T-helper 22 cell (primary cell): ENCODE measurements around the gene RICTOR.

Experiments used
- DNase-seq: peaks from one replicate; pipeline ENCODE4 v3.0.0-alpha.2; 2020; ENCODE audit warnings: low read depth

RICTOR gene, protein sequence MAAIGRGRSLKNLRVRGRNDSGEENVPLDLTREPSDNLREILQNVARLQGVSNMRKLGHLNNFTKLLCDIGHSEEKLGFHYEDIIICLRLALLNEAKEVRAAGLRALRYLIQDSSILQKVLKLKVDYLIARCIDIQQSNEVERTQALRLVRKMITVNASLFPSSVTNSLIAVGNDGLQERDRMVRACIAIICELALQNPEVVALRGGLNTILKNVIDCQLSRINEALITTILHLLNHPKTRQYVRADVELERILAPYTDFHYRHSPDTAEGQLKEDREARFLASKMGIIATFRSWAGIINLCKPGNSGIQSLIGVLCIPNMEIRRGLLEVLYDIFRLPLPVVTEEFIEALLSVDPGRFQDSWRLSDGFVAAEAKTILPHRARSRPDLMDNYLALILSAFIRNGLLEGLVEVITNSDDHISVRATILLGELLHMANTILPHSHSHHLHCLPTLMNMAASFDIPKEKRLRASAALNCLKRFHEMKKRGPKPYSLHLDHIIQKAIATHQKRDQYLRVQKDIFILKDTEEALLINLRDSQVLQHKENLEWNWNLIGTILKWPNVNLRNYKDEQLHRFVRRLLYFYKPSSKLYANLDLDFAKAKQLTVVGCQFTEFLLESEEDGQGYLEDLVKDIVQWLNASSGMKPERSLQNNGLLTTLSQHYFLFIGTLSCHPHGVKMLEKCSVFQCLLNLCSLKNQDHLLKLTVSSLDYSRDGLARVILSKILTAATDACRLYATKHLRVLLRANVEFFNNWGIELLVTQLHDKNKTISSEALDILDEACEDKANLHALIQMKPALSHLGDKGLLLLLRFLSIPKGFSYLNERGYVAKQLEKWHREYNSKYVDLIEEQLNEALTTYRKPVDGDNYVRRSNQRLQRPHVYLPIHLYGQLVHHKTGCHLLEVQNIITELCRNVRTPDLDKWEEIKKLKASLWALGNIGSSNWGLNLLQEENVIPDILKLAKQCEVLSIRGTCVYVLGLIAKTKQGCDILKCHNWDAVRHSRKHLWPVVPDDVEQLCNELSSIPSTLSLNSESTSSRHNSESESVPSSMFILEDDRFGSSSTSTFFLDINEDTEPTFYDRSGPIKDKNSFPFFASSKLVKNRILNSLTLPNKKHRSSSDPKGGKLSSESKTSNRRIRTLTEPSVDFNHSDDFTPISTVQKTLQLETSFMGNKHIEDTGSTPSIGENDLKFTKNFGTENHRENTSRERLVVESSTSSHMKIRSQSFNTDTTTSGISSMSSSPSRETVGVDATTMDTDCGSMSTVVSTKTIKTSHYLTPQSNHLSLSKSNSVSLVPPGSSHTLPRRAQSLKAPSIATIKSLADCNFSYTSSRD (N-terminal part only)

DNA sequence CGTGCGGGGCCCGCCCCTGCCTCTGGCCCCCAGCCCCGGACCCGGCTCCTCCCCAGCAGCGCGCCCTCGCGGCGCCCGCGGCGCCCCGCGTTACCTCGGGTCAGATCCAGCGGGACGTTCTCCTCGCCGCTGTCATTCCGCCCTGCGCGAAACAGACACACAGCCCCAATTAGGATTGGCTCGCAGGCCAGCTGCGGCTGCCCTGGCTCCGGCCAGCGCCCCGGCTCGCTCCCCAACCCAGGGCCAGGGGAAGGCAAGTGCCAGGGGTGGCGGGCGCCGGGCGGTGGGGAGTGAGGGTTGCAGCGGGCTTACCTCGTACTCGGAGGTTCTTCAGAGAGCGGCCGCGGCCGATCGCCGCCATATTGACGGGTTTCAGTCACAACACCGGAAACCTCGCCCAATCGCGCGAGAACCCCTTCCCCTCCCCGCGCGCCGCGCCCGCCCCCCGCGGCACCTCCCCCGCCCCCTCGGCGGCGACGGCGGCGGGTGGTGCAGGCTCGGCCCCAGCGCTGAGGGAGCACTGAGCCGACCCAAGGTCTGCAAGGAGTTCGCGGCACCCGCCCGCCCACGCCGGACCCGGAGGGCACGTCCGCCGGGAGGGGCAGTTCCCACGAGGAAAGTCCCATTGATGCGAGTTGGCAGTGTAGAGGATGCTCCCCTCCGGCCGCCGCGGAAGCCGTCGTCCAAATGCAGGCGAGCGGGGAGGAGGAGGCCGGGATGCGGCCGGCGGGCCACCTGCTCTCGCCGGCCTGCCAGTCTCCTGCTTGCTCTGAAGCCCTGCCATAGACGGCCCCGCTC, at the start of gene RICTOR:
Gene RICTOR, minus strand, starts transcription at position 383 of the 798 bp plus-strand sequence. Its CDS starts 22 bp downstream, at position 361.
- DNase-seq = peak; percentile 79

DNA sequence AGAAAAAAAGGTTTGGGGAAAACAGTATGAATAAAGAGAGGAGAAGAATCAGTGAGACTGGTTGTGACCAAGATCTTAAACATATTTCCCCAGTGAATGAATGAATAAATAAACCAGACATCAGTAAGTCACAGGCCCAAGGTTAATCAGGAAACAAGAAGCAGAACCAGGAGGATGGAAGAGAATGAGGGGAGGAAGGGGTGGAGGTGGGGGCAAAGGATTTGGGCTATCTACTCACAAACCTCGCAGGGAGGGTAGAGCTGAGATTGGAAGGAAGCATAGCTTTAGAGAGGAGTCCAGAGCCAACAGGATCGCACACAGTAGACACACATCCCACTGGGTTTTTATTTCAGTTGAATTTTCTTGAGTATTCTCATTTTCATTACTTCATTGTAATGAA, 47.7 kb upstream of the RICTOR start:
- no peak for DNase-seq

DNA sequence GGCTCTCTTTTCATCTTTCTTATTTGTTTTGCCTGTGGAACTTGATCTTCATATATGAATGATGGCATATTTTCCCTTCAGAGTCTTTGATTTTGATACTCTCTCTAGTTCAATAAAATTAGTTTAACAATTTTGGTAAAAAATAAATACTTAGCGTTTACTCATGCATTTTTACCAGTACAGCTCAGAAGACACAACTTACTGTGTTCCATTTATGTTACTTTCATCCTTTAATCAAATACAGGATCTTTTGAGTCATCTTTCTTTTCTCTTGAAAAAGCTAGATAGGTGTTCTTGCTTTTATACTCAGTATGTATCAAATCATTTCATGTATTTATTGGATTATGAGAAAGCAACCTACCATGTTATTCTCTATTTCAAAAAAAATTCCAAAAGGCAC, 47.1 kb upstream of the RICTOR start:
- DNase-seq = no peak

GRCh38 chr5:39120052-39120420, 45.8 kb upstream of the RICTOR start:
- no peak for DNase-seq

- DNase-seq = no peak
Observed at GRCh38 chr5:39119404-39120051, 45.3 kb upstream of the RICTOR start.

DNA sequence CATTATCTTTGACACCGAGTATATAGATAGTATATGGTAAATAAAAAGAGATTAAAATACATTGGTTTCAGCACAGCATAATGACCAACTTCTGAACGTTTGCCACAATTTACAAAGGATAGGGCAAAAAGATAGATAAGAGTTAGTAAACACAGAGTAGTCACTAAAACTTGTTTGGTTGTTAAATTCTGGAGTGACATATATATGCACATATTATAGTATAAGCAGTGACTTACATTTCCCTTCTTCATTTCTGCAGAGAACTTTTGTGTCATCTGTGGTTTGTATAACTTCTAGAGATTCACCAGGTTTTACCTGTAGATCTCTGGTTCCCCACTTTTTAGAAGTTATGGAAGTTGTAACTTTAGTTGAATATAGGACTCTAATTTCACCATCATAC, 44.4 kb upstream of the RICTOR start:
- DNase-seq = no peak

DNA sequence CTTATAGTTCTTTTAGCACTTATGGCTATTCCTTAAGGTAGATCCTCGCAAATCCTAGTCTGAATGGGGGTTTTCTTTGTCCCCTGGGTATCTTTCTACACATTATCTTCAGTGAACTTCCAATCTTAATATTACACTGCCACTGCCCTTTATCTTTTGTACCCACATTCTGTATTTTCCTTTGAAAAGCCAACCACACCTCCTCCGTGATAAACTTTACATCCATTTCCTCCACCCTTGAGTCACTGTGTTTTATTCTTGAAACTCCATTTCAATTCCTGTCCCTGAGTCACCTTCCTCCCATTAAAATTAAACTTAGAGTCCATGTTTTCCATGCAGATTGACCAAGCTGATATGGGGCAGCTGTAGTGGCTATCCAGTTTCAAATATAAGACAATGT, 43.2 kb upstream of the RICTOR start:
- DNase-seq = no peak

DNA sequence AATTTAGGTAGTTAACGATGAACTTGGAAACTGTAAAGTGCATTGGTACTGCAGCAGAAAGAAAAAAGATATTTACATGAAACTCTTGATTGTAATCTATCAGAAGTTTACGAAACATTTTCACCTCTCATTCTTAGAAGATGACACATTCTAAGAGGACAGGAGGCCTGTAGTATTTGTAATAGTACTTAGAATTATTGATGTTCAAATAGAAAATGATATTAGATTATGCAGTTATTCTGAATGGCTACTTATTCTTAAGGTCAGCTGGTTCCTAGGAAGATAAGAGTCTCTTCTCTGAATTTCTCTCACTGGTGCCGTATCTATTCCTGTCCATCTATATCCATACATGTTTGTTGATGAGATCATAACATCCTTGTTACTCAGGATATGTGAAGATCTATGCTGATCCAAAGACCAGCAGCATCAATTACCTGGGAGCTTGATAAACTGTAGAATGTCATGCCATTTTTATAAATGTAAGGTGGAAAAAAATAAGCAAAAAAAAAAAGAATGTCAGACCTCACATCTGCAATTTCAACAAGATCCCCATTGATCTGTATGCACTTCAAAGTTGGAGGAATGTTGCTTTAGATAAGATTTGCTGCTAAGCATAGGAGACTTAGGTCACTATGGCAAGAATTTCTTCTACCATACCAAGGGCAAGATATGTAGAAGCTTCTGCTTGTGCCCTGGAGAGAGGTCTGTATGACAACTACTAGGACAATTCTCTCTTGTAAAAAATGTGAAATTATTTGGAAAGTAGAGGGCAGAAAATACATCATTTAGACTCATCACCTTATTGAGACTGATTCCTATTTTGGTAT, 42.4 kb upstream of the RICTOR start:
- DNase-seq = no peak

DNA sequence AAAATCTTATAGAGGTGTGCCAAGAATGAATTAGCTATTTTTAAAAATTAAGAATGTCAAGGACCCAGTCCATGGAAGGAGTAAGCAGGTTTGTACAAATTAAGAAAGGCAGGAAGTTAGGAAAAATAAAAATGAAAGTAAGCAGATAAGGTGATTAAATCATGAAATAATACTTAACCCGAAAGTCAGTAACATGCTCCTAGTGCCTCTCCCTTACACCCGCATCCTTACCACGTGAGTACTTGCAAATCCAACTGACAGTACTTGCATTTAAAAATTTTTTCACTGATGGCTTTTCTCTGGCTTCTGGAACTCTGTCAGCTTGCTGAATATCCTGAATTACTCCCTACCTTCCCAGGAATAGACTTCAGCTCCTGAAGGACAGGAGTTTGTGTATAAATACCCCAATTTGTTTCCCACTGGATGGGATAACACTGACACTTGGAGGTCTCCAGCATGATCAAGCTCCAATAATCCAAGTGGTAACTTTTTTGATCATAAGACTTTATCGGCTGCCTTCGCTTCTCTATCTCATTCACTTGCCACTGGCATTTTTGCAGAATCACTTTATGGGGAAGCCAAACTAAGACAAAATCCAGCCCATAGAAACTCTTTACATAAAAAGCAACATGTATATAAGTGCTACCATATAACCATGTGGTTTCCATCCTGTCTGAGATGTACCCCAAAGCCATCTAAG, 41.6 kb upstream of the RICTOR start:
- DNase-seq = no peak

DNA sequence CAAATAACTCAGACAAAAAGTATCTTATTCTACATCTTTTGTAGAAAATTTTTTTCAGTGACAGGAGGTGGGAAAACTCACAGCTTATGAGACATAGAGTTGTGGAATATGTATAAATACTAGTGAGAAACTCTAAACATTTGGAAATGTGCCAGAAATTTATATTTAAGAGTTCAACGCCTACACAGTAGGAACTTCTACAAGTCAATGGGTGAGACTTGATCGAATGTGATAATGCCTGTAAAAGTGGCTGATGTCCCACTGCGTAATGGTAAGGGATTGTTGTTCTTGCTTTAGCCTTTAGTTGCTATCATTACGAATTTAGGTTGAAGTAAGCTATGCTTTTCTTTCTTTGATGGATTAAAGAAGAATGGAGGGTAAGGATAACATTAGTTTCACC, 40.0 kb upstream of the RICTOR start:
- no peak for DNase-seq

DNA sequence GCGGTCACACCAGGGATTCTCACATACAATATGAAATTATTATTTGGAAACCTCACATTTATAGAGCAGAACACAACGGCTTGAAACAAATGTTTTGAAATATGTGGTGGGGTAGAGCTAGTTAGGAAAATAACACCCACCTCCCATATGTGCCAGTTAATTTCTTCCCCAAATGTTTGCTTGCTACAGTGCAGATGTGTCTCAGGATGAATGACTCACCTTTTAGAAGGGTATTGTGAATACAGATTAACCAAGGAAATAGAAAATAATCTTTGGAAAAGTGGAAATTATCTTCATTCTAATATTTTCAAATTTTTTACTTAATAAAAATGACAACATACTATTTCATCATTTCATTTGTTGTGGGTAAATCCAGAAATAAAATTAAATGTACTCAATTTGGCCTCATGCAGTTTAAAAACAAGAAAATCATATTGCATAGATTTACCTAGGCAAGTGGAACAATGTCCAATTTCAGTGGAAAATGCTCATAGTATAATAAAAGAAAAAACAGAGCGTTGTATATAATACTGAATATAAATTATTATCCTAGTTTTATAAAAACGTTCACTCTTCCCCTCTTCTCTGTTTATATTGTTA, 39.3 kb upstream of the RICTOR start:
- no peak for DNase-seq

DNA sequence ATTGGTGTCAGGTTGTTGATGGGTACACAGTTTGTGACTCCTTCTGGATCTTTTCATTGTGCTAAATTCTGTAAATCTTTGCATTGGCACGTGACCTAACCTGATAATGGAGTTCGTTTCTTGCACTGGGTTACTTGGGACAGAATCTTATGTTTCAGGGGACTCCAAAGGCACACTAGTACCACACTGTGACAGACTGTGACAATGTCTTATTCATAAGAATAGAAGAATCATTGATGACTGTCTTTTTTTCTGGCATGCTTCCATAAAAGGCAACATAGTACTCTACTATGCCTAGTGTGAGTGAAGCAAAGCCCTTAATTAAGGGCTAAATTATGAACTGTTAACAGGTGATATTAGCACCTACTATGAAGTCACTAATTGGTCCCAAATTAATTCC, 35.4 kb upstream of the RICTOR start:
- DNase-seq = no peak

GRCh38 chr5:39108987-39109386, 34.8 kb upstream of the RICTOR start:
- DNase-seq = no peak

DNA sequence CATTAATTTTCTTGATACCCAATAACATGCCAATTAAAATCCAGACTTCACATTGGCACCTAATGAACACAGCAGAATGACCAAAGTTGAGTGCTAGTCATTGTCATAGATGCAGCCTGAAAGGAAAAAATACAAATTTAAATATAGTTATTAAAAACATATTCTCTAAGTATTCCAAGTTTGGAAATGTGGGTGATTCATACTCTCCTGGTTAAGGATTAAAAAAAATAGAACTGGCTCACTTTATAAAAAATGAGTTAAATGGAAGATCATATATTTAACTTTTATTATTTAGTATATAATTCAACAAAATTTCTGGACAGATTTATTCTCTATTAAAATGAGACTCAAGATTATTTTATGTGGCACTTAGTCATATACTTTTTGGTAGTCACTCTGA, 33.2 kb upstream of the RICTOR start:
- no peak for DNase-seq

DNA sequence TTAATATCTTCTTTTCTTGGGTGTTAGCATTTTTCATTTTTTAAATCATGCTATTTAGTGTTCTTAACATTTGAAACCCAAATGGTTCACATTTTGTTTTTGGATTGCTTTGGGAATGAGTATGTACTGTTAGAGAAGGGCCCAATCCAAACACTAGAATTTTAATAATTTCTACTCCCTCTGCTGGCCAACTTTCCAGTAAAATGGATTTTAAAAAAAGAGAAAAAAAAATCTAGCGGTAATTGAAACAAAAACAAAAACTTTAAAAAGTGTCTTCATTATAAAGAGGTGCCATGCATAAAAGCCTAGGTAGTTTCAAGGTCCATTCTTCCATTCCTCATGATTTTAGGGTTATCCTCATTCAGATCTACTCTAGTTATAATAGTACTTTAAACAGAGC, 32.1 kb upstream of the RICTOR start:
- no peak for DNase-seq

DNA sequence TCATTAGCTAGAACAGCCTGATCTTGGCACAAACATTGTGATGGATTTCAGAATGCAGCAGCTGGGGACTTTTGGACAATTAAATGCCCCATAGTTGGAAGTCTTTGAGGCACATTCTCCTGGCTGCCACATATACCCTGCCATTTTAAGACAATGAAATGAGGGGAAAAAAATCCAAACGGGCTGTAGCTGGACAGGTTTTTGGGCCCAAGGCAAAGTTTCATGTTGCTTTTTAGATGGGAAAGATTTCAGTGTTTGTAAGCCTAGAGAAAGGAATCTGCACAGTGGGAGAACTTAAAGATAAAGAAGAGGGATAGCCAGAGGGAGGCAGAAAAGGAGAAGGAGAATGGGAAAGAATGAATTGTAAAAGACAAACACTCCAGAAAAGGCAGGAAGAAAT, 30.0 kb upstream of the RICTOR start:
- DNase-seq = no peak

DNA sequence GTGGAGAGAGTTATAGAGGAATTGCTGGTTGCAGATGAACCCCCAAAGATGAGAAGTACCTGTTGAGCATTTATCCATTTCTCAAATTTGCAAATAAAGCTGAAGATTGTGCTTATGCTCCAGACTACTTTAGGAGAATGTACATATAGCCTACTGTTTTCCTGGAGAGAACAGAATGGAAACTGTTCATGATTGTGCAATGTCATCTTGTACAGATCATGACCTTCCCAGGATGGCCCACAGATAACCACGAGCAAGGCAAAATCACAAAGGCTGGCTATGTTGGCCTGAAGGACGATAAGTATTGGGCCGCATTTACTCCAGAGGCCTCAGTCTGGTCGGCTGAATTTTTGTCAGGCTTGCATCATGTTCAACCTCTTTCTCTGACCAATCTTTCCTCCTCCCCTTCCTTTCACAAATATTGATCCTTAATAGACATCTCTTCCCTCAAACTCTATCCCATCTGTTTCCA, 28.5 kb upstream of the RICTOR start:
- DNase-seq = no peak

- no peak for DNase-seq
Observed at GRCh38 chr5:39100851-39101396, 26.7 kb upstream of the RICTOR start.
